ENCODE results near the gene GZF1. TPM values are rescaled to one million over a fixed set of nuclear protein-coding genes. Genes with fewer than 3 reads are reported as not detected.

The GZF1 gene
- polyA plus RNA-seq, 3 donors: 5.5 to 215 (median 7.0) TPM

DNA sequence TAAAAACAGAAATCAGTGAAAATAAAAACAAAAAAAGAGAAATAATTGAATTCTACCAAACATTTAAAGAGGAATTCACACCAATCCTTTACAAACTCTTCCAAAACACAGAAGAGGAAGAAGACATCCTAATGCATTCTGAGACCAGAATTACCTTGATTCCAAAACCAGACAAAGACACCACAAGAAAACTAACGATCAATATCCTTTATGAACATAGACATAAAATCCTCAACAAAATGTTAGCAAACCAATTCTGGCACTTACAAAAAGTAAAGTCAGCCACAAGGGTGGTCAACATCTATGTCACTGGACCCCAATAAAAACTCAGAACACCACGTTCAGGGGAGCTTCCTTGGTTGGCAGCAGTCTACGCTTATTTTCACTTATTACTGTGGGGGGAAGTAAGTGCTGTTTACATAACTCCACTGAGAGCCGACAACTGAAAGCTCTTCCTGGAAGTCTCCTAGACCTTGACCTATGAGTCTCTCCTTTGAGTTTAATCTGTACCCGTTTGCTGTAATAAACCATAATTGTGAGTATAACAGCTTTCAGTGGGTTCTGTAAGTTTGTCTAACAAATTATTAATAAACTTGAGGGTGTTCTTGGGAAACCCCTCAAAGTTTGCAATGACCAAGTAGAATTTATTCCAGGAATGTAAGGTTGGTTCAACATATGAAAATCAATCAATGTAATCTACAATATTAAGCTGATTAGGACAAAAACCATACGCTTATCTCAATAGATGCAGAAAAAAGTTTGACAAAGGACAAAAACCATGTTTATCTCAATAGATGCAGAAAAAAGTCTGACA is 24.5 kb downstream of the GZF1 start:
- intact Hi-C loops (cut with micrococcal nuclease): no loop called here
- Histone ChIP-seq H3K4me3 (replicated peaks in 1 of 3; ENCODE audit: low read depth in 2 of 3, low read length in 3 of 3) (no peak overlapping the region), H3K9ac (ENCODE audit: insufficient read depth, low read length, poor library complexity, severe bottlenecking) (no peak overlapping the region), H3K4me1 (ENCODE audit: control insufficient read depth in 1 of 2, insufficient read depth in 2 of 2, low read length in 2 of 2) (no peaks in the 10 kb centered on the region), H4K20me1 (ENCODE audit: insufficient read depth, low read length) (no peaks in the 10 kb centered on the region), H2AFZ (ENCODE audit: insufficient read depth, low read depth, low read length, poor library complexity, severe bottlenecking) (no peak overlapping the region), H3K9me3 (replicated peaks in 1 of 2; ENCODE audit: control insufficient read depth in 1 of 2, insufficient read depth in 1 of 2, low read length in 2 of 2) (no peaks in the 10 kb centered on the region), H3K4me2 (replicated peaks; ENCODE audit: extremely low read depth, low read length, poor library complexity, severe bottlenecking) (no peak overlapping the region), H3K27ac (ENCODE audit: low read depth in 1 of 2, low read length in 2 of 2) (no peak overlapping the region), H3K79me2 (ENCODE audit: insufficient read depth, low read length) (no peaks in the 10 kb centered on the region), H3K27me3 (ENCODE audit: control insufficient read depth in 2 of 2, insufficient read depth in 2 of 2, low read length in 2 of 2) (no peaks in the 10 kb centered on the region), H3K36me3 (replicated peaks in 1 of 2; ENCODE audit: control insufficient read depth in 1 of 2, insufficient read depth in 2 of 2, low read length in 2 of 2) (peaks cover 30 to 91% of the 10 kb centered on the region in 2 donors)
- peaks cover 73 to 84% of the 10 kb centered on the region in 2 donors for H3K36me3 Mint-ChIP-seq
- H3K4me1 Mint-ChIP-seq: peaks cover 3% of the 10 kb centered on the region
- peaks cover 0 to 1% (median 0%) of the 10 kb centered on the region in 3 donors for H3K27me3 Mint-ChIP-seq (ENCODE audit: low read depth in 3 of 3)
- no peak overlapping the region for H3K4me3 Mint-ChIP-seq
- DNase-seq: no peak
- no peak overlapping the region for H3K27ac Mint-ChIP-seq
- TF ChIP-seq, protein P1, sequence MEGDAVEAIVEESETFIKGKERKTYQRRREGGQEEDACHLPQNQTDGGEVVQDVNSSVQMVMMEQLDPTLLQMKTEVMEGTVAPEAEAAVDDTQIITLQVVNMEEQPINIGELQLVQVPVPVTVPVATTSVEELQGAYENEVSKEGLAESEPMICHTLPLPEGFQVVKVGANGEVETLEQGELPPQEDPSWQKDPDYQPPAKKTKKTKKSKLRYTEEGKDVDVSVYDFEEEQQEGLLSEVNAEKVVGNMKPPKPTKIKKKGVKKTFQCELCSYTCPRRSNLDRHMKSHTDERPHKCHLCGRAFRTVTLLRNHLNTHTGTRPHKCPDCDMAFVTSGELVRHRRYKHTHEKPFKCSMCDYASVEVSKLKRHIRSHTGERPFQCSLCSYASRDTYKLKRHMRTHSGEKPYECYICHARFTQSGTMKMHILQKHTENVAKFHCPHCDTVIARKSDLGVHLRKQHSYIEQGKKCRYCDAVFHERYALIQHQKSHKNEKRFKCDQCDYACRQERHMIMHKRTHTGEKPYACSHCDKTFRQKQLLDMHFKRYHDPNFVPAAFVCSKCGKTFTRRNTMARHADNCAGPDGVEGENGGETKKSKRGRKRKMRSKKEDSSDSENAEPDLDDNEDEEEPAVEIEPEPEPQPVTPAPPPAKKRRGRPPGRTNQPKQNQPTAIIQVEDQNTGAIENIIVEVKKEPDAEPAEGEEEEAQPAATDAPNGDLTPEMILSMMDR (IDR thresholded peaks at IDR 0.05): no peak
- H3K9me3 Mint-ChIP-seq: peaks cover 0 to 16% (median 6%) of the 10 kb centered on the region in 7 donors
- 100% methylated on average over 1 of the region's 6 CpGs for WGBS (ENCODE audit: insufficient coverage)

DNA sequence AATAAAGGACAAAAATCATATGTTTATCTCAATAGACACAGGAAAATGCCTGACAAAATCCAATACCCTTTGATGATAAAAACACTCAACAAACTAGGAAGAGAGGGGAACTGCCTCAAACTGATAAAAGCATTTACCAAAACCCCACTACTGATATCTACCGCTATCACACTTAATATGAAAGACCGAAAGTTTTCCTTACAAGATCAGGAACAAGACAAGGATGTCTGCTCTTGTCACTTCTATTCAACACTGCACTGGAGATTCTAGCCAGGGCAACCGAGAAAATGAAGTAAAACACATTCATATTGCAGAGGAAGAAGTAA is 25.1 kb downstream of the GZF1 start:
- H3K27ac ChIP-seq (ENCODE audit: low read depth in 1 of 2, low read length in 2 of 2): no peak overlapping the region
- H4K20me1 ChIP-seq (ENCODE audit: insufficient read depth, low read length): no peaks in the 10 kb centered on the region
- intact Hi-C loops (cut with micrococcal nuclease): no loop called here
- peaks cover 24 to 91% of the 10 kb centered on the region in 2 donors for H3K36me3 ChIP-seq (replicated peaks in 1 of 2; ENCODE audit: control insufficient read depth in 1 of 2, insufficient read depth in 2 of 2, low read length in 2 of 2)
- Mint-ChIP-seq H3K27ac (no peak overlapping the region), H3K4me1 (peaks cover 3% of the 10 kb centered on the region), H3K9me3 (peaks cover 0 to 16% (median 6%) of the 10 kb centered on the region in 7 donors), H3K4me3 (no peak overlapping the region), H3K36me3 (peaks cover 75 to 80% of the 10 kb centered on the region in 2 donors), H3K27me3 (ENCODE audit: low read depth in 3 of 3) (peaks cover 0 to 1% (median 0%) of the 10 kb centered on the region in 3 donors)
- WGBS (ENCODE audit: insufficient coverage): no CpG with 5 or more reads among the region's 3 CpGs
- H3K4me3 ChIP-seq (replicated peaks in 1 of 3; ENCODE audit: low read depth in 2 of 3, low read length in 3 of 3): no peak overlapping the region
- H3K9ac ChIP-seq (ENCODE audit: insufficient read depth, low read length, poor library complexity, severe bottlenecking): no peak overlapping the region
- no peaks in the 10 kb centered on the region for H3K9me3 ChIP-seq (replicated peaks in 1 of 2; ENCODE audit: control insufficient read depth in 1 of 2, insufficient read depth in 1 of 2, low read length in 2 of 2)
- H3K79me2 ChIP-seq (ENCODE audit: insufficient read depth, low read length): no peaks in the 10 kb centered on the region
- no peaks in the 10 kb centered on the region for H3K4me1 ChIP-seq (ENCODE audit: control insufficient read depth in 1 of 2, insufficient read depth in 2 of 2, low read length in 2 of 2)
- H3K27me3 ChIP-seq (ENCODE audit: control insufficient read depth in 2 of 2, insufficient read depth in 2 of 2, low read length in 2 of 2): no peaks in the 10 kb centered on the region
- no peak for DNase-seq
- H2AFZ ChIP-seq (ENCODE audit: insufficient read depth, low read depth, low read length, poor library complexity, severe bottlenecking): no peak overlapping the region
- TF ChIP-seq, protein P1 (IDR thresholded peaks at IDR 0.05): no peak
- H3K4me2 ChIP-seq (replicated peaks; ENCODE audit: extremely low read depth, low read length, poor library complexity, severe bottlenecking): no peak overlapping the region
